ENCODE measurements around the gene IL10RA.
"Not testable (repeated sequence)": the region's sequence is repeated elsewhere in the genome, so short reads cannot be mapped to it uniquely, and the experiment has no call there.

Gene IL10RA

DNA sequence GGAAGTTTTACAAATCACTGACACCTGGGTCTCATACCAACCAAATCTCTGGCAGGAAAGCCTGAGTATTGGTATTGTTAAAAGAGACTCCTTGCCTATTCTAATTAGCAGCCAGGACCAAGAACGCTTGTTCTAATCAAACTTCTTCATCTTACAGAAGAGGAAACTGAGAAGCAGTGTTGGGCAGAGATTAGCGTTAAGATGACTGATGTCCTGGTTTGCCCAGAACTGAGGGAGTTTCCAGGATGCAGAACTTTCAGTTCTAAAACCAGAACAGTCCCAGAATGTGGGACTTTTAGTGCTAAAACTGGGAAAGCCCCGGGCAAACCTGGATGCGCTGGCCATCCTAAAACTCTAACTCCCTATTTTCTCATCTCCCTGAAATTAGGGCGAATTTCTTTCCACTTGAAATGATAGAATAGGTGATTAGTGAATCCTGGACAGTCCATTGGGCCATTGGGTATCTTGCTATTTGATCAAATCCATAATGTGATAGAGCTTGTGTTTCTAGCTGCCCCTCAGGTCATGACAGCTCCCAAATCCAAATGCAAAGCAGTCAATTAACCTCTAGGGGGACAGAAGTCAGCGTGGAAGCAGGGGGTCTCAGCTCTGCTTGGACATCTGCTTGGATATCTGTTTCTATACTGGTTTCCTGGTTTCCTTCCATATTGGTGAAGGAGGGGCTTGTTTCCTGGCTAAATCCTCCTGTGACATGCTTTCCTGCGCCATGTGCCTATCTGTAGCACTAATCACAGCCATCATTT, 41.0 kb upstream of the IL10RA start:
- DNase-seq (ENCODE audit: low spot score), result peak; percentile 8
- TF ChIP-seq CTCF (IDR thresholded peaks at IDR 0.05; ENCODE audit: extremely low read depth, missing control alignments), result no peak

DNA sequence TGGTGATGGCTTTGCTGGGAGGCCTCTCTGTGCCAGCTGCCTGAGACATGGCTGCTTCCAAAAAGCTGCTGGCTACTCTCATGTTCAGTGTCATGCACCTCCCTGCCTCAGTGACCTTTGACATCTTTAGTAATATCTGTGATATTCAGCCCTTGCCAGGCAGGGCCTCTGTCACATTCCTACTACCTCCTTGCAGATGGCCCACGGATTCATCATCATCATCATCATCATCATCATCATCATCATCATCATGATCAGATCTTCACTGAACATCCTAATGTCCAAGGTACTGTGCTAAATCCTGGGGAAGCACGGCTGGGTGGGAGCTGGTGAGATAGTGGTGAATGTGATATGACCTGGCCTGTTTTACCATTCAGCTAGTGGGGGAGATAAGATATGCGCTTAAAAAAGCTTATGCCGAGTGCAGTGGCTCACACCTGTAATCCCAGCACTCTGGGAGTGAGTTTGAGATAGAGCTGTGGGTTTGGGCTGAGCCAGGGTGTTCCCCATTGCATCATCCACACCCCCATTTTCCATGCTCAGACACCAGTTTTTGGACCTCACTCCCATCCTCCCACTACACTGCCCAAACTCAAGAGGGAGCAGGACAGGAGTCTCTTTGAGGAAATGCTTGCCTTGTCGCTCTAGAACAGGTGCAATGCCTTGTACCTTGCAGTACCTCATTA, 39.9 kb upstream of the IL10RA start:
- no peak for TF ChIP-seq CTCF (IDR thresholded peaks at IDR 0.05; ENCODE audit: extremely low read depth, missing control alignments)
- no peak for DNase-seq (ENCODE audit: low spot score)

GRCh38 chr11:117946842-117947526, 39.2 kb upstream of the IL10RA start:
- TF ChIP-seq CTCF (IDR thresholded peaks at IDR 0.05; ENCODE audit: extremely low read depth, missing control alignments), result peak; percentile 86
- DNase-seq (ENCODE audit: low spot score), result peak; percentile 73

DNA sequence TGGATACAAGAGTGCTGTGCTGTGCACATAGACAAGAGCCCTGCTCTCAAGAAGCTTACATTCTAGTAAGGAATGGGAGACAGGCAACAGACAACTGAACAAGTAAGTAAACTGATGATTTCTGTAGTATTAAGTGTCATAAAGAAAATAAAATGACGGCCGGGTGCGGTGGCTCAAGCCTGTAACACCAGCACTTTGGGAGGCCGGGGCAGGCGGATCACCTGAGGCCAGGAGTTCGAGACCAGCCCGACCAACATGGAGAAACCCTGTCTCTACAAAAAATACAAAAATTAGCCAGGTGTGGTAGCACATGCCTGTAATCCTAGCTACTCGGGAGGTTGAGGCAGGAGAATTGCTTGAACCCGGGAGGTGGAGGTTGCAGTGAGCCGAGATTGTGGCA, 38.4 kb upstream of the IL10RA start:
- DNase-seq (ENCODE audit: low spot score), result not testable (repeated sequence)

- not testable (repeated sequence) for DNase-seq (ENCODE audit: low spot score)
Observed at GRCh38 chr11:117948466-117948865, 37.7 kb upstream of the IL10RA start.

DNA sequence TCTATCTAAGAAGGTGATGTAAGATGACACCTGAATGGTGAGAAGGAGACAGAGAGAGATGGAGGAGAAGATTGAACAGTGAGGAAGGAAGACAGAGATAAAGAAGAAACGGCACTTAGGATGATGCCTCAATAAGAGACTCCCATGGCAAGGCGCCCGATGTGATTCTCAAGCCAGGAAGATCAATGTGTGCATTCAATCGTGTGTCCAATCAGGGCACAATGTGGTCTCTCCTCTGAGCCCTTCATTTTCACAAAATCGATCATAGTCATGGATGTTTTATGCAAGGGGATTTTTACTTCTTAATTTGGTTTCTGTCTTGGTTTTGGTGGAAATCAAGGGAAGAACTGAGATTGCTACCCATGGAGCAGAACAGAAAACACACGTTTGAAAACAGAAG, 37.1 kb upstream of the IL10RA start:
- TF ChIP-seq CTCF (IDR thresholded peaks at IDR 0.05; ENCODE audit: extremely low read depth, missing control alignments), result no peak
- DNase-seq (ENCODE audit: low spot score), result no peak

- TF ChIP-seq CTCF (IDR thresholded peaks at IDR 0.05; ENCODE audit: extremely low read depth, missing control alignments), result peak; percentile 16
- peak; percentile 56 for DNase-seq (ENCODE audit: low spot score)
Observed at GRCh38 chr11:117950301-117950700, 35.9 kb upstream of the IL10RA start.

Measured in GM20000 (cell line).